Epidermal melanocyte (primary cell): ENCODE results near the gene RPL13.
"Not testable (repeated sequence)": the region's sequence is repeated elsewhere in the genome, so short reads cannot be mapped to it uniquely, and the experiment has no call there.

Experiments used
- DNase-seq: peaks from one replicate; pipeline ENCODE4 v3.0.0; 2011; ENCODE audit warnings: low spot score; ENCODE audit not compliant: insufficient read length

RPL13 gene

GRCh38 chr16:89576153-89577054, 15.9 kb downstream of the RPL13 start:
- DNase-seq, result no peak

- no peak for DNase-seq
Observed at GRCh38 chr16:89577055-89577759, 16.7 kb downstream of the RPL13 start.

GRCh38 chr16:89579351-89579750, 18.9 kb downstream of the RPL13 start:
- no peak for DNase-seq

GRCh38 chr16:89581045-89581695, 20.7 kb downstream of the RPL13 start:
- peak; percentile 91 for DNase-seq

GRCh38 chr16:89581861-89582563, 21.5 kb downstream of the RPL13 start:
- no peak for DNase-seq

GRCh38 chr16:89582614-89583196, 22.2 kb downstream of the RPL13 start:
- no peak for DNase-seq

- no peak for DNase-seq
Observed at GRCh38 chr16:89583197-89583894, 22.9 kb downstream of the RPL13 start.

GRCh38 chr16:89583895-89584644, 23.6 kb downstream of the RPL13 start:
- no peak for DNase-seq

GRCh38 chr16:89584768-89585549, 24.5 kb downstream of the RPL13 start:
- DNase-seq, result no peak

GRCh38 chr16:89586218-89586617, 25.7 kb downstream of the RPL13 start:
- DNase-seq, result no peak

GRCh38 chr16:89586853-89587252, 26.4 kb downstream of the RPL13 start:
- no peak for DNase-seq

GRCh38 chr16:89587676-89588075, 27.2 kb downstream of the RPL13 start:
- DNase-seq, result not testable (repeated sequence)

- DNase-seq, result no peak
Observed at GRCh38 chr16:89588413-89589109, 28.1 kb downstream of the RPL13 start.

- DNase-seq, result no peak
Observed at GRCh38 chr16:89589241-89589926, 28.9 kb downstream of the RPL13 start.

- DNase-seq, result no peak
Observed at GRCh38 chr16:89593841-89594240, 33.4 kb downstream of the RPL13 start.

- DNase-seq, result no peak
Observed at GRCh38 chr16:89595330-89596060, 35.0 kb downstream of the RPL13 start.

GRCh38 chr16:89596061-89596689, 35.7 kb downstream of the RPL13 start:
- DNase-seq, result no peak
